ENCODE results near the gene MPZL3.
"Not testable (repeated sequence)": the region's sequence is repeated elsewhere in the genome, so short reads cannot be mapped to it uniquely, and the experiment has no call there.

The MPZL3 gene

DNA sequence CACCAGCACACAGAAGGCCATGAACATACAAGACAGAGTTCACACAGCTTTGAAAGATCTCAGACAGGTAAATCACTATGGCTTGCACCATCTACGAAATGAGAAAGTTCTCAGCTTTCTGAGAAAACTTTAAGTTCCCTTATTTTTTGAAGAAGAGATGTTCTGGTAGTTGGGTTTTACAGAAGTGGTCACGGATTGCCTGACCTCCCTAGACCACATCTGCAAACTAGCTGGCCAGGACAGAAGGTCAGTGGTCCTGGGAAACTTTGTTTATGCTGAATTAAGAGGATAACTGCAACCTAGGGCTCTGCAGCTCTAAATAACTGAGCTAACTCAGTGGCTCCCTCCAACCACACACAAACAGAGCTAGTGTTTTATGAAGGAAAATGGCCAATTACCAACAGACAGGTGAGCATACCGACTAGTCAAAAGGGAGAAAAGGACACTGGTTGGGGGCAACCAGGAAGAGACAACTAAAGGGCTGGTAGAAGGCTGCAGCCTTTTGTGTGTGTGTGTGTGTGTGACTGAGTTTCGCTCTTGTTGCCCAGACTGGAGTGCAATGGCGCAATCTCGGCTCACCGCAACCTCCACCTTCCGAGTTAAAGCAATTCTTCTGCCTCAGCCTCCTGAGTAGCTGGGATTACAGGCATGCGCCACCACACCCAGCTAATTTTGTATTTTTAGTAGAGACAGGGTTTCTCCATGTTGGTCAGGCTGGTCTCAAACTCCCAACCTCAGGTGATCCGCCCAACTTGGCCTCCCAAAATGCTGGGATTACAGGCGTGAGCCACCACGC lies 67.2 kb downstream of the MPZL3 start:
- no peak for DNase-seq (ENCODE audit: low spot score)

DNA sequence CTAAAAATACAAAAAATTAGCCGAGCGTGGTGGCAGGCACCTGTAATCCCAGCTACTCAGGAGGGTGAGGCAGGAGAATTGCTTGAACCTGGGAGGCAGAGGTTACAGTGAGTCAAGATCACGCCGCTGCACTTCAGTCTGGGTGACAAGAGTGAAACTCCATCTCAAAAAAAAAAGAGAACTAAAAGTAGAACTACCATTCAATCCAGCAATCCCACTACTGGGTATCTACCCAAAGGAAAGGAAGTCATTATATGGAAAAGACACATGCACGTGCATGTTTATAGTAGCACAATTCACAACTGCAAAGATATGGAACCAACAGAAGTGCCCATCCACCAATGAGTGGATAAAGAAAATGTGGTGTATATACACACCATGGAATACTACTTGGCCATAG lies 68.5 kb downstream of the MPZL3 start:
- not testable (repeated sequence) for DNase-seq (ENCODE audit: low spot score)

DNA sequence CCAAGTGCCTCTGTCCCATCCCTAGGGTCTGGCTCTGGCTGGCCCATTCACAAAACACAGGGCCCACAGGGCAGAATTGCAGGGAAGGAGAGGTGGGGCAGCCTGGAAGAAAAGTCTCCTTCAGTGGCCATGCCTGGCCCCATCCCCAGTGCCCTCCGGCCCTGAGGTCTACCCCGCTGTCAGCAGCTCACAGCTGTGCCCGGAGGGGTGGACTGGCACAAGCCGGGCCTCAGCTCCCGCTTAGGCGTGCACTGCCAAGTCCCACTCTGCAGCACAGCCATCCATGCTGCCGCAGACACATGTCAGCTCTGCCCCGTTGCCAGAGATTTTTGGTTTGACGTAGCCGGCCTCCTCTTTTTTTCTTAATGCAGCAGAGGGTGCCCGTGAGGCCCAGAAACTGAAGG lies 71.9 kb downstream of the MPZL3 start:
- no peak for DNase-seq (ENCODE audit: low spot score)

DNA sequence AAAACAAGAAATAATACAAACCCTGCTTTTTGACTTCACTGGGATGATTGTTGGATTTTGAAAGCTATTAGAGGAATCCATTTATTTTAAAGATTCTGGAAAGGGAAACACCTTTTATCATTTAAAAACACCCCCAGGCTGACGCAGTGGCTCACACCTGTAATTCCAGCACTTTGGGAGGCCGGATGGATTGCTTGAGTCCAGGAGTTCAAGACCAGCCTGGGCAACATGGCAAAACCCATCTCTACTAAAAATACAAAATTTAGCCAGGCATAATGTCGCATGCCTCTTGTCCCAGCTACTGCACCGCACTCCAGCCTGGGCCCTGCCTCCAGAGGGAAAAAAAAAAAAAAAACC lies 75.4 kb downstream of the MPZL3 start:
- DNase-seq (ENCODE audit: low spot score) = no peak

Measured in LoVo (cell line).